ENCODE results near the gene YIF1B.
A peak's percentile ranks its signal among the peaks of the same experiment; 100 is the strongest.
"Not testable (repeated sequence)": the region's sequence is repeated elsewhere in the genome, so short reads cannot be mapped to it uniquely, and the experiment has no call there.

The YIF1B gene

GRCh38 chr19:38346837-38347236, 31.1 kb upstream of the YIF1B start:
- no peak for DNase-seq (ENCODE audit: extremely low read depth, low read depth)
- TF ChIP-seq CTCF (IDR thresholded peaks at IDR 0.05; ENCODE audit: low read depth, low read length) = no peak

GRCh38 chr19:38340927-38341326, 25.2 kb upstream of the YIF1B start:
- no peak for TF ChIP-seq CTCF (IDR thresholded peaks at IDR 0.05; ENCODE audit: low read depth, low read length)
- no peak for DNase-seq (ENCODE audit: extremely low read depth, low read depth)

- not testable (repeated sequence) for DNase-seq (ENCODE audit: extremely low read depth, low read depth)
Observed at GRCh38 chr19:38339011-38339410, 23.3 kb upstream of the YIF1B start.

- TF ChIP-seq CTCF (IDR thresholded peaks at IDR 0.05; ENCODE audit: low read depth, low read length) = no peak
- DNase-seq (ENCODE audit: extremely low read depth, low read depth) = no peak
Observed at GRCh38 chr19:38337360-38337653, 21.6 kb upstream of the YIF1B start.

- DNase-seq (ENCODE audit: extremely low read depth, low read depth) = peak; percentile 72
- TF ChIP-seq CTCF (IDR thresholded peaks at IDR 0.05; ENCODE audit: low read depth, low read length) = no peak
Observed at GRCh38 chr19:38336638-38337359, 21.1 kb upstream of the YIF1B start.

- peak; percentile 83 for DNase-seq (ENCODE audit: extremely low read depth, low read depth)
- TF ChIP-seq CTCF (IDR thresholded peaks at IDR 0.05; ENCODE audit: low read depth, low read length) = no peak
Observed at GRCh38 chr19:38335949-38336637, 20.3 kb upstream of the YIF1B start.

- DNase-seq (ENCODE audit: extremely low read depth, low read depth) = no peak
- TF ChIP-seq CTCF (IDR thresholded peaks at IDR 0.05; ENCODE audit: low read depth, low read length) = no peak
Observed at GRCh38 chr19:38333245-38333644, 17.5 kb upstream of the YIF1B start.

- TF ChIP-seq CTCF (IDR thresholded peaks at IDR 0.05; ENCODE audit: low read depth, low read length) = no peak
- DNase-seq (ENCODE audit: extremely low read depth, low read depth) = no peak
Observed at GRCh38 chr19:38331728-38332127, 16.0 kb upstream of the YIF1B start.
